IMR-90 (cell line): ENCODE results near the gene SPINDOC.

Experiments
- BHLHE40 ChIP-seq: fragments of 150-350 bp; IDR thresholded peaks from 2 replicates; pipeline ENCODE4 v1.6.1; 2016; ENCODE audit warnings: mild to moderate bottlenecking, low read depth, low read length
- CHD1 ChIP-seq: IDR thresholded peaks from 2 replicates; pipeline ENCODE4 v1.6.1; 2012; ENCODE audit warnings: low read depth, low read length, improper control_type of control experiment
- CTCF ChIP-seq: conservative IDR thresholded peaks from 2 replicates; pipeline ENCODE4 v1.5.1; 2012; ENCODE audit warnings: mild to moderate bottlenecking, low read depth, low read length, improper control_type of control experiment
- MAFK ChIP-seq: IDR thresholded peaks from 2 replicates; pipeline ENCODE4 v1.6.1; 2012; ENCODE audit warnings: low read depth, low read length, improper control_type of control experiment
- MAZ ChIP-seq: IDR thresholded peaks from 2 replicates; pipeline ENCODE4 v1.6.1; 2012; ENCODE audit warnings: low read depth, mild to moderate bottlenecking, low read length, improper control_type of control experiment, moderate library complexity, borderline replicate concordance
- NFE2L2 ChIP-seq: fragments of 150-350 bp; IDR thresholded peaks from 2 replicates; pipeline ENCODE4 v1.6.1; 2016; ENCODE audit warnings: low read depth, mild to moderate bottlenecking, low read length
- POLR2A ChIP-seq: IDR thresholded peaks from 2 replicates; pipeline ENCODE4 v1.6.1; 2012; ENCODE audit warnings: mild to moderate bottlenecking, low read depth, low read length
- RCOR1 ChIP-seq: IDR thresholded peaks from 2 replicates; pipeline ENCODE4 v1.6.1; 2012; ENCODE audit warnings: mild to moderate bottlenecking, low read length, improper control_type of control experiment; ENCODE audit not compliant: insufficient replicate concordance
- SMC3 ChIP-seq: fragments of 150-350 bp; IDR thresholded peaks from 2 replicates; pipeline ENCODE4 v1.6.1; 2016; ENCODE audit warnings: low read depth, mild to moderate bottlenecking, antibody characterized with exemption, low read length, moderate library complexity
- USF2 ChIP-seq: fragments of 150-350 bp; IDR thresholded peaks from 2 replicates; pipeline ENCODE4 v1.6.1; 2017; ENCODE audit warnings: mild to moderate bottlenecking, antibody characterized with exemption, low read length, low read depth

- no peak for TF ChIP-seq USF2
- TF ChIP-seq MAZ: no peak
- TF ChIP-seq CTCF: no peak
- no peak for TF ChIP-seq SMC3
- no peak for TF ChIP-seq NFE2L2
- no peak for TF ChIP-seq BHLHE40
- TF ChIP-seq MAFK: no peak
- no peak for TF ChIP-seq POLR2A
- TF ChIP-seq RCOR1: no peak
- no peak for TF ChIP-seq CHD1
These were observed 34.2 kb upstream of the SPINDOC start for GRCh38 chr11:63779039-63779438.
